ENCODE data around the gene ZNF385A. TPM values are rescaled to one million over a fixed set of nuclear protein-coding genes. Genes with fewer than 3 reads are reported as not detected.

ZNF385A gene
- total RNA-seq, 1 experiment from 2014 or later: 9.5 TPM

DNA sequence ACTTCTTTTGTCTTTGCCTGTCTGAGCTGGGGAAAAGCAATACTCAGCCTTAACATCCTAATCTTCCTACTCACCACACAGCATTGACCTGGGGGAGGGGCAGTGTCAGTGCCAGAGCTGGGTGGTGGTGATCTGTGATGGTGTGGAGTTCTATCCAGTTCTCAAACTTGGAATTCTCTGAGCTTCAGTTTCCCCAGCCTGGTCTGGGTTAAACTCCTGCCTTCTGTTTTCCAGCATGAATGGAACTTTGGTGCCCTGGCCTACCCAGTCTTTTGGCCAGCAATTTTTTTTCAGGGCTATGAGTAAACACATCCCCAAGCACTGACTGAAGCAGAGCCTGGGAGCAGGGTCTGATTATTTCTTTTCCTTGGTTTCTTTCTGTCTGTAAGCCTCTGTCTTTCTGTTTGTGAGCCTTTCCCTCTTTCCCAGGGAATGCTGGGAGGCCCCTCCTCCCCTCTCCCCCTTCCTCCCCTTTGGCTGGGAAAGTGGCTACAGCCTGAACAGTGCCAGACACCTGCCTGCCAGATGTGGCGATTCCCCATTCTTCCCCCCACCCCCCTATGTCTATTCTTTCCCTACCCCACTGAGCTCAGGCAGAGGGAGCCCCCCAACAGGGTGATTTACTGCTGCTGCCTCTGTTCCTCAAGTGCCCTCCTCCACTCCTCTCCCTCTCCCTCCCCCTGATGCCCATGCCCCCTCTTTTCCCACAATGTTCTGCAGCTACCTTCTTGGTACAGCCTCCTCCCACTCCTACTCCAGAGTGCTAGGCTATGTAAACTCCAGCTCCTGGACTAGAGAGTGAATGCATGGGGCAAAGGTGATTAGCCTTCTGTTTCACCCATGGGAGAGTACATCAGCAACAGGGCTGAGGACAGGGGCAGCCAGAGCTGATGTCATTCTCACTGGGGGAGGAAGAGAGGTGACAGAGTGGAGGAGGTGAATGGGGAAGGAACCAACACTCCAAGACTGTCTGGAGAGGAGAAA, 31.4 kb downstream of the ZNF385A start:
- Mint-ChIP-seq H3K9me3 (ENCODE audit: low read depth, unreplicated experiment) (no peaks in the 10 kb centered on the region), H3K27me3 (ENCODE audit: unreplicated experiment) (no peaks in the 10 kb centered on the region), H3K4me1 (ENCODE audit: low read depth, unreplicated experiment) (no peaks in the 10 kb centered on the region), H3K4me3 (ENCODE audit: low read depth, unreplicated experiment) (no peak overlapping the region), H3K36me3 (ENCODE audit: insufficient read depth, unreplicated experiment) (peaks cover 24% of the 10 kb centered on the region), H3K27ac (ENCODE audit: unreplicated experiment) (no peak overlapping the region)
- intact Hi-C loops (cut with micrococcal nuclease; ENCODE audit: unreplicated experiment): no loop called here
- no peak for DNase-seq
- no TSS peak for BruUV-seq (replicated peaks)
- CTCF ChIA-PET: interaction anchor here (0.7 to 1.1 kb wide), 3 partner anchors 17 to 54 kb away, joined by 3 to 5 read pairs (median 3); partner anchors contain the start of gene COPZ1
- TF ChIP-seq, protein P1, sequence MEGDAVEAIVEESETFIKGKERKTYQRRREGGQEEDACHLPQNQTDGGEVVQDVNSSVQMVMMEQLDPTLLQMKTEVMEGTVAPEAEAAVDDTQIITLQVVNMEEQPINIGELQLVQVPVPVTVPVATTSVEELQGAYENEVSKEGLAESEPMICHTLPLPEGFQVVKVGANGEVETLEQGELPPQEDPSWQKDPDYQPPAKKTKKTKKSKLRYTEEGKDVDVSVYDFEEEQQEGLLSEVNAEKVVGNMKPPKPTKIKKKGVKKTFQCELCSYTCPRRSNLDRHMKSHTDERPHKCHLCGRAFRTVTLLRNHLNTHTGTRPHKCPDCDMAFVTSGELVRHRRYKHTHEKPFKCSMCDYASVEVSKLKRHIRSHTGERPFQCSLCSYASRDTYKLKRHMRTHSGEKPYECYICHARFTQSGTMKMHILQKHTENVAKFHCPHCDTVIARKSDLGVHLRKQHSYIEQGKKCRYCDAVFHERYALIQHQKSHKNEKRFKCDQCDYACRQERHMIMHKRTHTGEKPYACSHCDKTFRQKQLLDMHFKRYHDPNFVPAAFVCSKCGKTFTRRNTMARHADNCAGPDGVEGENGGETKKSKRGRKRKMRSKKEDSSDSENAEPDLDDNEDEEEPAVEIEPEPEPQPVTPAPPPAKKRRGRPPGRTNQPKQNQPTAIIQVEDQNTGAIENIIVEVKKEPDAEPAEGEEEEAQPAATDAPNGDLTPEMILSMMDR (IDR thresholded peaks at IDR 0.05; ENCODE audit: unreplicated experiment): no peak

DNA sequence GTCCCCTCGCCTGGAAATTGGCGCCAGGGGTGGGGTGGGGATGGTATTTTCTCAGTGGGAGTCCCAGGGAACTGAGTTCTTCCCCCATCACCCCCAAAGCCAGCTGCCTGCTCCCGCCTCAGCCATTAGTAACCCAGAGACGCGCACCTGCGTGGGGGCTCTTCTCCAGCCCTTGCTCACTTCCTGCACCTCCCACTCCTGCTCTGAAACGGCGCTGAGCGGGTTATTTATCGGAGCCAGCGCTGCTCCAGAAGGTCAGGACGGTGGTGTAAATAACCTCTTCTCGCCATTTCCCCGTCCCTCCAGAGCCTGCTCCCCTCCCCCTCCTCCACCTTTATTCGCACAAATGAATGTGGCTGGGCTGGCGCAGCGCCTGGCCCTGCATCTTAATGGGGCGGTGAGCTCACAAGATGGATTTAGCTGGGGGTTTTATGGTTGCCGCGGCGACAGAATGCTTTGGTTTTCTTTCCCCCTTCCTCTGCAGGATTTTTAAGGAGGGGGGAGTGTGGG, 32.5 kb downstream of the ZNF385A start:
- Mint-ChIP-seq H3K4me3 (ENCODE audit: low read depth, unreplicated experiment) (no peak overlapping the region), H3K4me1 (ENCODE audit: low read depth, unreplicated experiment) (no peaks in the 10 kb centered on the region), H3K9me3 (ENCODE audit: low read depth, unreplicated experiment) (no peaks in the 10 kb centered on the region), H3K27me3 (ENCODE audit: unreplicated experiment) (no peaks in the 10 kb centered on the region), H3K36me3 (ENCODE audit: insufficient read depth, unreplicated experiment) (peaks cover 32% of the 10 kb centered on the region), H3K27ac (ENCODE audit: unreplicated experiment) (no peak overlapping the region)
- CTCF ChIA-PET: interaction anchor here (1.1 kb wide), 1 partner anchor 27 kb away, joined by 3 read pairs; the partner anchor contains the start of gene COPZ1
- no peak for DNase-seq
- intact Hi-C loops (cut with micrococcal nuclease; ENCODE audit: unreplicated experiment): no loop called here
- no TSS peak for BruUV-seq (replicated peaks)
- TF ChIP-seq, protein P1 (IDR thresholded peaks at IDR 0.05; ENCODE audit: unreplicated experiment): no peak

DNA sequence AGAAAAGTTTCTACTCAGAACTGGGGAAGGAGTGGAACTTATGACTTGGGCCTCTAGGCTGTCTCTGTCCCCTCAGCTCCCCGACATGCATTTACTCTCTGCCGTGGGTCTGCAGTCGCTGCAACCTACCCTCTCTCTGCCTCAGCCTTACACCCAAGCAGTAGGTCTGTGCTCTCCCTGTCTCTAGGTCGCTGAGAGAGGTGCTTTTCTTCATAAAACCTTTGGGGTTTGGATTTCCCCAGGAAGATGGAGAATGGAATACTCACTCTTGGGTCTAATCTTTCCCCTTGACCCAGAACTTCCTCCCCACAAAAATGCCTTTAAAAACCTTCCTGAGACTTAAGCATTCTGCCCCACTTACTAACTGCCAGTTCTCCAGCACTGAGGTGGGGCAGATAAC, 33.2 kb downstream of the ZNF385A start:
- Mint-ChIP-seq H3K27me3 (ENCODE audit: unreplicated experiment) (no peaks in the 10 kb centered on the region), H3K9me3 (ENCODE audit: low read depth, unreplicated experiment) (no peaks in the 10 kb centered on the region), H3K36me3 (ENCODE audit: insufficient read depth, unreplicated experiment) (peaks cover 38% of the 10 kb centered on the region), H3K4me1 (ENCODE audit: low read depth, unreplicated experiment) (no peaks in the 10 kb centered on the region), H3K27ac (ENCODE audit: unreplicated experiment) (no peak overlapping the region), H3K4me3 (ENCODE audit: low read depth, unreplicated experiment) (no peak overlapping the region)
- TF ChIP-seq, protein P1 (IDR thresholded peaks at IDR 0.05; ENCODE audit: unreplicated experiment): no peak
- CTCF ChIA-PET: no interaction called here
- DNase-seq: no peak
- BruUV-seq (replicated peaks): TSS peak; percentile 71
- intact Hi-C loops (cut with micrococcal nuclease; ENCODE audit: unreplicated experiment): no loop called here

DNA sequence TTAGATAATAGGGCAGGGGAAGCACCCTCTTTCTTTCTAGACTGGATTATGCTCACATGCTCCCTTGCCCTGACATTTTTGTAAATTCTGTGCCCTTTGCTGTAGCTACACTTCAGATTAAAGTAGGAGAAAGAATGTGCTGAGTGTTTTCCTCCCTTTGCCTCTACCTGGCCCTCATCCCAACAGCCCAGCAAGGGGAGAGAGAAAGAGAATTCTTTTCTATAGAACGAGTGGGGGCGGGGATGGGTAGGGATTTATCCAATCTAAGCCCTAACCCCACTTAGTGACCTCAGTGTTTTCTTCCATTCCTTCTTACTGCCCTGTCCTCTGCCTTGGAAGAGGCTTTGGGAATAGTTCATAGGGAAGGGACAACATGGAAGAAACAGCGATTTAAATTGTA, 33.8 kb downstream of the ZNF385A start:
- TF ChIP-seq, protein P1 (IDR thresholded peaks at IDR 0.05; ENCODE audit: unreplicated experiment): no peak
- intact Hi-C loops (cut with micrococcal nuclease; ENCODE audit: unreplicated experiment): no loop called here
- H3K4me3 Mint-ChIP-seq (ENCODE audit: low read depth, unreplicated experiment): no peak overlapping the region
- no TSS peak for BruUV-seq (replicated peaks)
- H3K4me1 Mint-ChIP-seq (ENCODE audit: low read depth, unreplicated experiment): no peaks in the 10 kb centered on the region
- peaks cover 38% of the 10 kb centered on the region for H3K36me3 Mint-ChIP-seq (ENCODE audit: insufficient read depth, unreplicated experiment)
- no peak overlapping the region for H3K27ac Mint-ChIP-seq (ENCODE audit: unreplicated experiment)
- no peaks in the 10 kb centered on the region for H3K27me3 Mint-ChIP-seq (ENCODE audit: unreplicated experiment)
- no peak for DNase-seq
- H3K9me3 Mint-ChIP-seq (ENCODE audit: low read depth, unreplicated experiment): no peaks in the 10 kb centered on the region
- CTCF ChIA-PET: no interaction called here
